Ureter (tissue), 1 donor: ENCODE measurements around the gene PTPRM. TPM values are rescaled to one million over a fixed set of nuclear protein-coding genes. Genes with fewer than 3 reads are reported as not detected.

Experiments used
- DNase-seq: peaks from one replicate; pipeline ENCODE4 v3.0.0-alpha.2; 2020; ENCODE audit warnings: low spot score
- total RNA-seq: library from RNA; stranded (reverse); gene quantifications from one replicate; pipeline ENCODE4 v1.2.4, GENCODE V29; 2023
- donor health status: DM: yes; HTN: yes; CAD: no.

Gene PTPRM
- total RNA-seq, 1 donor from 2014 or later: 148 TPM

- no peak for DNase-seq
Measured at GRCh38 chr18:7896805-7897518, 329.8 kb downstream of the PTPRM start.

- DNase-seq: no peak
Measured at GRCh38 chr18:7898181-7898580, 331.1 kb downstream of the PTPRM start.

GRCh38 chr18:7899078-7899477, 332.0 kb downstream of the PTPRM start:
- no peak for DNase-seq

GRCh38 chr18:7900091-7900490, 333.0 kb downstream of the PTPRM start:
- DNase-seq: no peak

GRCh38 chr18:7901657-7902056, 334.5 kb downstream of the PTPRM start:
- DNase-seq: no peak

- DNase-seq: peak; percentile 61
Measured at GRCh38 chr18:7902399-7902839, 335.3 kb downstream of the PTPRM start.

- no peak for DNase-seq
Measured at GRCh38 chr18:7904529-7904928, 337.4 kb downstream of the PTPRM start.

GRCh38 chr18:7908681-7909299, 341.7 kb downstream of the PTPRM start:
- DNase-seq: no peak

- no peak for DNase-seq
Measured at GRCh38 chr18:7914834-7915670, 347.9 kb downstream of the PTPRM start.

- DNase-seq: no peak
Measured at GRCh38 chr18:7918701-7919100, 351.6 kb downstream of the PTPRM start.

GRCh38 chr18:7919565-7919964, 352.4 kb downstream of the PTPRM start:
- no peak for DNase-seq

GRCh38 chr18:7921938-7922587, 354.9 kb downstream of the PTPRM start:
- DNase-seq: no peak

- no peak for DNase-seq
Measured at GRCh38 chr18:7923105-7923504, 356.0 kb downstream of the PTPRM start.

- DNase-seq: no peak
Measured at GRCh38 chr18:7924616-7925015, 357.5 kb downstream of the PTPRM start.

GRCh38 chr18:7926526-7926925, 359.4 kb downstream of the PTPRM start:
- no peak for DNase-seq

GRCh38 chr18:7927119-7927518, 360.0 kb downstream of the PTPRM start:
- no peak for DNase-seq

GRCh38 chr18:7931763-7932162, 364.6 kb downstream of the PTPRM start:
- no peak for DNase-seq

GRCh38 chr18:7937268-7937667, 370.2 kb downstream of the PTPRM start:
- no peak for DNase-seq

GRCh38 chr18:7939521-7939920, 372.4 kb downstream of the PTPRM start:
- DNase-seq: no peak

GRCh38 chr18:7940379-7940778, 373.3 kb downstream of the PTPRM start:
- no peak for DNase-seq

GRCh38 chr18:7940971-7941370, 373.9 kb downstream of the PTPRM start:
- DNase-seq: no peak

- DNase-seq: peak; percentile 90
Measured at GRCh38 chr18:7941533-7941932, 374.4 kb downstream of the PTPRM start.
